OCI-LY1 (cell line): Measurements from ENCODE around the gene EHD2.
"Not testable (repeated sequence)": the region's sequence is repeated elsewhere in the genome, so short reads cannot be mapped to it uniquely, and the experiment has no call there.

ENCODE experiments used
- EZH2 ChIP-seq: fragments of 200-600 bp; sonication (generic), shearing (Covaris generic); IDR thresholded peaks from 2 replicates; pipeline ENCODE4 v1.8.0; 2017; ENCODE audit warnings: borderline replicate concordance, mixed run types, mild to moderate bottlenecking, antibody characterized with exemption, low read length, moderate library complexity, mixed read lengths
- TF ChIP-seq, protein P1 (sequence below): fragments of 200-600 bp; sonication (generic), shearing (Covaris generic); IDR thresholded peaks from 2 replicates; pipeline ENCODE4 v1.5.1; 2017; ENCODE audit warnings: mild to moderate bottlenecking, antibody characterized with exemption, low read length, moderate library complexity, mixed read lengths

DNA sequence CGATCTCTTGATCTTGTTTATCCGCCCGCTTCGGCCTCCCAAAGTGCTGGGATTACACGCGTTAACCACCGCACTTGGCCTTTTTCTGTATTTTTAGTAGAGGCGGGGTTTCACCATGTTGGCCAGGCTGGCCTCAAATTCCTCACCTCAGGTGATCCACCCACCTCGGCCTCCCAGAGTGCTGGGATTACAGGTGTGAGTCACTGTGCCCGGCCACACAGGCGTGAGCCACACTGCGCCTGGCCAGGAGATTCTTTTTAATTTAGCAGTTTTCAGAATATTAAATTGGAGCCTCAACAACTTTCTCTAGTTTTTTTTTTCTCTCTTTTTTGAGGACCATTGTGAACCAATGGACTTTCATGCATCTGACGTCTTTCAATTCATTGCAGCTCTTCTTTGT lies 76.6 kb downstream of the EHD2 start:
- TF ChIP-seq, protein P1, sequence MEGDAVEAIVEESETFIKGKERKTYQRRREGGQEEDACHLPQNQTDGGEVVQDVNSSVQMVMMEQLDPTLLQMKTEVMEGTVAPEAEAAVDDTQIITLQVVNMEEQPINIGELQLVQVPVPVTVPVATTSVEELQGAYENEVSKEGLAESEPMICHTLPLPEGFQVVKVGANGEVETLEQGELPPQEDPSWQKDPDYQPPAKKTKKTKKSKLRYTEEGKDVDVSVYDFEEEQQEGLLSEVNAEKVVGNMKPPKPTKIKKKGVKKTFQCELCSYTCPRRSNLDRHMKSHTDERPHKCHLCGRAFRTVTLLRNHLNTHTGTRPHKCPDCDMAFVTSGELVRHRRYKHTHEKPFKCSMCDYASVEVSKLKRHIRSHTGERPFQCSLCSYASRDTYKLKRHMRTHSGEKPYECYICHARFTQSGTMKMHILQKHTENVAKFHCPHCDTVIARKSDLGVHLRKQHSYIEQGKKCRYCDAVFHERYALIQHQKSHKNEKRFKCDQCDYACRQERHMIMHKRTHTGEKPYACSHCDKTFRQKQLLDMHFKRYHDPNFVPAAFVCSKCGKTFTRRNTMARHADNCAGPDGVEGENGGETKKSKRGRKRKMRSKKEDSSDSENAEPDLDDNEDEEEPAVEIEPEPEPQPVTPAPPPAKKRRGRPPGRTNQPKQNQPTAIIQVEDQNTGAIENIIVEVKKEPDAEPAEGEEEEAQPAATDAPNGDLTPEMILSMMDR, result not testable (repeated sequence)
- TF ChIP-seq EZH2, result not testable (repeated sequence)
